GM18873 (cell line): ENCODE results near the gene P2RY8.

Experiments
- ATAC-seq: cut with Tn5 transposase; IDR thresholded peaks from one replicate; pipeline ENCODE4 v1.9.1; 2021; ENCODE audit warnings: mild to moderate bottlenecking, moderate library complexity, moderate number of reproducible peaks; ENCODE audit not compliant: unreplicated experiment, low FRiP score

Gene P2RY8

GRCh38 chrX:1466971-1467561 lies 69.9 kb downstream of the P2RY8 start:
- peak; percentile 46 for ATAC-seq

GRCh38 chrX:1466232-1466661 lies 70.7 kb downstream of the P2RY8 start:
- ATAC-seq = no peak

- no peak for ATAC-seq
Observed at GRCh38 chrX:1465286-1466231, 71.4 kb downstream of the P2RY8 start.

- ATAC-seq = no peak
Observed at GRCh38 chrX:1464971-1465285, 72.1 kb downstream of the P2RY8 start.

- ATAC-seq = no peak
Observed at GRCh38 chrX:1464041-1464970, 72.7 kb downstream of the P2RY8 start.

- no peak for ATAC-seq
Observed at GRCh38 chrX:1463581-1463980, 73.4 kb downstream of the P2RY8 start.

GRCh38 chrX:1462596-1463251 lies 74.3 kb downstream of the P2RY8 start:
- ATAC-seq = no peak

- no peak for ATAC-seq
Observed at GRCh38 chrX:1462110-1462509, 74.9 kb downstream of the P2RY8 start.

GRCh38 chrX:1455948-1456280 lies 81.1 kb downstream of the P2RY8 start:
- no peak for ATAC-seq

- ATAC-seq = peak; percentile 44
Observed at GRCh38 chrX:1453951-1454785, 82.8 kb downstream of the P2RY8 start.

GRCh38 chrX:1453395-1453783 lies 83.6 kb downstream of the P2RY8 start:
- ATAC-seq = no peak

- peak; percentile 63 for ATAC-seq
Observed at GRCh38 chrX:1452516-1453394, 84.2 kb downstream of the P2RY8 start, which contains the start of gene ASMTL. TSS of gene ASMTL (minus strand) at chrX:1452909. CDS start at chrX:1452840, 69 bp downstream.

- ATAC-seq = no peak
Observed at GRCh38 chrX:1451661-1452515, 85.1 kb downstream of the P2RY8 start.

GRCh38 chrX:1451251-1451660 lies 85.7 kb downstream of the P2RY8 start:
- no peak for ATAC-seq

GRCh38 chrX:1450361-1451161 lies 86.4 kb downstream of the P2RY8 start:
- no peak for ATAC-seq

- no peak for ATAC-seq
Observed at GRCh38 chrX:1449823-1450149, 87.2 kb downstream of the P2RY8 start.
